PC-3 (cell line): ENCODE data around the gene MGAT5. TPM values are rescaled to one million over a fixed set of nuclear protein-coding genes. Genes with fewer than 3 reads are reported as not detected.

Source experiments
- ATAC-seq: fragments of 200-7000 bp; cut with Tn5 transposase; 2 replicates; pipeline ENCODE4 v1.9.1; 2020; ENCODE audit warnings: mild to moderate bottlenecking, moderate library complexity
- BruUV-seq: library from RNA; stranded (reverse); fragments of 400-500 nt; replicated peaks from 2 replicates; lab custom pipeline; 2021; lab: Mats Ljungman, UMichigan
- CTCF ChIA-PET: fragments of 300-600 bp; sonication (Branson Sonifier 250); formaldehyde crosslinking; loops from one replicate; lab custom pipeline; 2022; ENCODE audit warnings: antibody characterized with exemption; lab: Charles Lee
- POLR2A ChIA-PET: fragments of 300-600 bp; sonication (Branson Sonifier 250); formaldehyde crosslinking; loops from one replicate; lab custom pipeline; 2022; ENCODE audit warnings: antibody characterized with exemption; ENCODE audit not compliant: unreplicated experiment; lab: Charles Lee
- DNase-seq: peaks from one replicate; pipeline ENCODE4 v3.0.0-alpha.2; 2015
- H2AFZ ChIP-seq: fragments of 300-600 bp; sonication (generic); 2 replicates; pipeline ENCODE4 v1.6.0; 2016; ENCODE audit warnings: antibody characterized with exemption, low read length
- H3F3A ChIP-seq: fragments of 300-600 bp; sonication (generic); one replicate; pipeline ENCODE4 v1.6.0; 2017; ENCODE audit warnings: antibody characterized with exemption, low read length, control low read depth, mild to moderate bottlenecking; ENCODE audit not compliant: unreplicated experiment
- H3K27ac ChIP-seq: fragments of 300-600 bp; sonication (generic); 2 replicates; pipeline ENCODE4 v1.5.1; 2016; ENCODE audit warnings: mild to moderate bottlenecking, low read length
- H3K27me3 ChIP-seq: fragments of 300-600 bp; sonication (generic); 2 replicates; pipeline ENCODE4 v1.6.1; 2016; ENCODE audit warnings: low read length, mixed read lengths
- H3K36me3 ChIP-seq: fragments of 300-600 bp; sonication (generic); 2 replicates; pipeline ENCODE4 v1.6.1; 2016; ENCODE audit warnings: low read depth, mixed run types, low read length, mixed read lengths
- H3K4me1 ChIP-seq: fragments of 300-600 bp; sonication (generic); 2 replicates; pipeline ENCODE4 v1.5.1; 2016; ENCODE audit warnings: low read length; ENCODE audit not compliant: insufficient read depth
- H3K4me2 ChIP-seq: fragments of 300-600 bp; sonication (generic); 2 replicates; pipeline ENCODE4 v1.6.0; 2016; ENCODE audit warnings: low read length
- H3K4me3 ChIP-seq: fragments of 300-600 bp; sonication (generic); 2 replicates; pipeline ENCODE4 v1.5.1; 2016; ENCODE audit warnings: mild to moderate bottlenecking, low read length, mixed read lengths
- H3K79me2 ChIP-seq: fragments of 300-600 bp; sonication (generic); 2 replicates; pipeline ENCODE4 v1.6.1; 2017; ENCODE audit warnings: low read length, mixed read lengths
- H3K9ac ChIP-seq: fragments of 300-600 bp; sonication (generic); 2 replicates; pipeline ENCODE4 v1.6.0; 2016; ENCODE audit warnings: mild to moderate bottlenecking, low read length
- H3K9me2 ChIP-seq: fragments of 300-600 bp; sonication (generic); replicated peaks from 2 replicates; pipeline ENCODE4 v1.6.1; 2016; ENCODE audit warnings: mixed run types, low read length, mixed read lengths
- H3K9me3 ChIP-seq: fragments of 300-600 bp; sonication (generic); 2 replicates; pipeline ENCODE4 v1.6.1; 2016; ENCODE audit warnings: low read length, mixed read lengths
- H4K20me1 ChIP-seq: fragments of 300-600 bp; sonication (generic); 2 replicates; pipeline ENCODE4 v1.6.1; 2016; ENCODE audit warnings: low read length, mixed read lengths
- CTCF ChIP-seq: fragments of 300-600 bp; sonication (generic); conservative IDR thresholded peaks from 2 replicates; pipeline ENCODE4 v1.5.1; 2017; ENCODE audit warnings: antibody characterized with exemption, low read depth, mild to moderate bottlenecking, low read length
- EZH2 ChIP-seq: fragments of 300-600 bp; sonication (generic); IDR thresholded peaks from one replicate; pipeline ENCODE4 v1.6.1; 2017; ENCODE audit warnings: antibody characterized with exemption, mild to moderate bottlenecking, low read length; ENCODE audit not compliant: unreplicated experiment
- EZH2phosphoT487 ChIP-seq: fragments of 300-600 bp; sonication (generic); IDR thresholded peaks from 2 replicates; pipeline ENCODE4 v1.6.1; 2018; ENCODE audit warnings: mild to moderate bottlenecking, antibody characterized with exemption, low read length, borderline replicate concordance
- intact Hi-C: fragments of 100-400 bp; cut with micrococcal nuclease; formaldehyde crosslinking; loops from 2 replicates; pipeline ENCODE4 v1.9.0; 2023
- total RNA-seq: library from RNA; depleted of rRNA; stranded (reverse); fragments of >200 nt; gene quantifications from 2 replicates; pipeline ENCODE4 v1.2.3, GENCODE V29; 2014

The MGAT5 gene
- total RNA-seq, 1 experiment from 2014 or later, result 33.8 TPM

- H3K9me3 ChIP-seq, result no peaks in the 10 kb centered on the region
- H3K27ac ChIP-seq, result no peak overlapping the region
- H3K36me3 ChIP-seq, result no peaks in the 10 kb centered on the region; the same call in 1 of the 2 replicates
- H3K4me2 ChIP-seq, result no peak overlapping the region
- H2AFZ ChIP-seq, result no peak overlapping the region
- no peaks in the 10 kb centered on the region for H3K27me3 ChIP-seq
- no peaks in the 10 kb centered on the region for H3K9me2 ChIP-seq
- no peaks in the 10 kb centered on the region for H3K4me1 ChIP-seq
- no peak for DNase-seq
- TF ChIP-seq CTCF (no peak), EZH2 (no peak), EZH2phosphoT487 (no peak)
- no peaks in the 10 kb centered on the region for H3K79me2 ChIP-seq
- intact Hi-C loops, result no loop called here
- no peak for ATAC-seq
- H4K20me1 ChIP-seq, result no peaks in the 10 kb centered on the region
- no peak overlapping the region for H3K9ac ChIP-seq
- ChIA-PET CTCF (interaction anchor here (1.0 to 1.8 kb wide), 2 partner anchors 20 to 446 kb away, joined by 4 to 5 read pairs; no protein-coding TSS in a partner anchor), POLR2A (interaction anchor here (0.7 kb wide), 1 partner anchor 251 kb away, joined by 4 read pairs; no protein-coding TSS in a partner anchor)
- no peak overlapping the region for H3K4me3 ChIP-seq
- BruUV-seq, result no TSS peak
- H3F3A ChIP-seq, result no peaks in the 10 kb centered on the region
Observed at GRCh38 chr2:134452042-134452733, 198.3 kb downstream of the MGAT5 start.

- BruUV-seq, result no TSS peak
- Histone ChIP-seq H3K36me3 (no peaks in the 10 kb centered on the region; the same call in 1 of the 2 replicates), H3K9me3 (no peaks in the 10 kb centered on the region), H3K9ac (no peak overlapping the region), H4K20me1 (no peaks in the 10 kb centered on the region), H3K9me2 (no peaks in the 10 kb centered on the region), H2AFZ (no peak overlapping the region), H3K4me3 (no peak overlapping the region), H3K27ac (no peak overlapping the region), H3K4me1 (no peaks in the 10 kb centered on the region), H3K27me3 (no peaks in the 10 kb centered on the region), H3K79me2 (no peaks in the 10 kb centered on the region), H3F3A (no peaks in the 10 kb centered on the region), H3K4me2 (no peak overlapping the region)
- ChIA-PET CTCF (no interaction called here), POLR2A (no interaction called here)
- DNase-seq (no peak), ATAC-seq (no peak)
- intact Hi-C loops, result no loop called here
- no peak for TF ChIP-seq CTCF
- TF ChIP-seq EZH2, result no peak
- TF ChIP-seq EZH2phosphoT487, result no peak
Observed at GRCh38 chr2:134453476-134453875, 199.6 kb downstream of the MGAT5 start.

GRCh38 chr2:134453973-134454372 lies 200.1 kb downstream of the MGAT5 start:
- no peak overlapping the region for H2AFZ ChIP-seq
- H4K20me1 ChIP-seq, result no peaks in the 10 kb centered on the region
- H3K9ac ChIP-seq, result no peak overlapping the region
- ChIA-PET CTCF (no interaction called here), POLR2A (no interaction called here)
- H3K4me3 ChIP-seq, result no peak overlapping the region
- ATAC-seq (no peak), DNase-seq (no peak)
- no peaks in the 10 kb centered on the region for H3F3A ChIP-seq
- H3K9me2 ChIP-seq, result no peaks in the 10 kb centered on the region
- H3K27me3 ChIP-seq, result no peaks in the 10 kb centered on the region
- no peaks in the 10 kb centered on the region for H3K4me1 ChIP-seq
- H3K9me3 ChIP-seq, result no peaks in the 10 kb centered on the region
- no peak overlapping the region for H3K4me2 ChIP-seq
- BruUV-seq, result no TSS peak
- intact Hi-C loops, result no loop called here
- TF ChIP-seq EZH2phosphoT487 (no peak), CTCF (no peak)
- H3K27ac ChIP-seq, result no peak overlapping the region
- H3K79me2 ChIP-seq, result no peaks in the 10 kb centered on the region
- no peaks in the 10 kb centered on the region; the same call in 1 of the 2 replicates for H3K36me3 ChIP-seq
